AG09309 (cell line): Measurements from ENCODE around the gene PFKL.

ENCODE experiments used
- DNase-seq: peaks from one replicate; pipeline ENCODE4 v3.0.0-alpha.2; 2010; ENCODE audit warnings: low read depth
- H3K4me3 ChIP-seq: 2 replicates; pipeline ENCODE4 v1.5.1; 2011; ENCODE audit warnings: mild to moderate bottlenecking, low read depth, low read length, moderate library complexity; ENCODE audit not compliant: control insufficient read depth
- TF ChIP-seq, protein P1 (sequence below): IDR thresholded peaks from 2 replicates; pipeline ENCODE4 v1.5.1; 2011; ENCODE audit warnings: mild to moderate bottlenecking, low read depth, low read length, inconsistent platforms; ENCODE audit not compliant: insufficient read depth, control insufficient read depth; ENCODE audit errors: missing control alignments

PFKL gene

DNA sequence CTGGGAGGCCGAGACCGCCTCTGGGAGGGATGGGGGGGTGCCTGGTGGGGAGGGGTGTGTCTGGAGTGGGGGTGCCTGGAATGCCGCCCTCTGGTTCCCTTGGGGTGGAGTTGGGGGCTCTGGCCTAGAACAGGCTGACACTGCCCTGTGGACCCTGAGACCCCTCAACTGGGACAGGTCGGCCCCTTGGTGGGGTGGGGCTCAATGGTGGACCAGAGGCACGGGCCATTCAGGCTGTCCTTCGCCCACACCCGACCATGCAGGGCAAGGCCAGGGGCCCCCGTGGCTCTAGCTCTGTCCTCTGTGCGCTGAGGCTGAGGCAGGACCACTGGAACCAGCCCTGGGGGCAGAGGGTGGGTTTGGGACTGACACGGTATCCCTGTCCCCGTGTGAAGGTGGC is 14.7 kb downstream of the PFKL start:
- H3K4me3 ChIP-seq: no peak overlapping the region
- no peak for DNase-seq
- TF ChIP-seq, protein P1, sequence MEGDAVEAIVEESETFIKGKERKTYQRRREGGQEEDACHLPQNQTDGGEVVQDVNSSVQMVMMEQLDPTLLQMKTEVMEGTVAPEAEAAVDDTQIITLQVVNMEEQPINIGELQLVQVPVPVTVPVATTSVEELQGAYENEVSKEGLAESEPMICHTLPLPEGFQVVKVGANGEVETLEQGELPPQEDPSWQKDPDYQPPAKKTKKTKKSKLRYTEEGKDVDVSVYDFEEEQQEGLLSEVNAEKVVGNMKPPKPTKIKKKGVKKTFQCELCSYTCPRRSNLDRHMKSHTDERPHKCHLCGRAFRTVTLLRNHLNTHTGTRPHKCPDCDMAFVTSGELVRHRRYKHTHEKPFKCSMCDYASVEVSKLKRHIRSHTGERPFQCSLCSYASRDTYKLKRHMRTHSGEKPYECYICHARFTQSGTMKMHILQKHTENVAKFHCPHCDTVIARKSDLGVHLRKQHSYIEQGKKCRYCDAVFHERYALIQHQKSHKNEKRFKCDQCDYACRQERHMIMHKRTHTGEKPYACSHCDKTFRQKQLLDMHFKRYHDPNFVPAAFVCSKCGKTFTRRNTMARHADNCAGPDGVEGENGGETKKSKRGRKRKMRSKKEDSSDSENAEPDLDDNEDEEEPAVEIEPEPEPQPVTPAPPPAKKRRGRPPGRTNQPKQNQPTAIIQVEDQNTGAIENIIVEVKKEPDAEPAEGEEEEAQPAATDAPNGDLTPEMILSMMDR: no peak

DNA sequence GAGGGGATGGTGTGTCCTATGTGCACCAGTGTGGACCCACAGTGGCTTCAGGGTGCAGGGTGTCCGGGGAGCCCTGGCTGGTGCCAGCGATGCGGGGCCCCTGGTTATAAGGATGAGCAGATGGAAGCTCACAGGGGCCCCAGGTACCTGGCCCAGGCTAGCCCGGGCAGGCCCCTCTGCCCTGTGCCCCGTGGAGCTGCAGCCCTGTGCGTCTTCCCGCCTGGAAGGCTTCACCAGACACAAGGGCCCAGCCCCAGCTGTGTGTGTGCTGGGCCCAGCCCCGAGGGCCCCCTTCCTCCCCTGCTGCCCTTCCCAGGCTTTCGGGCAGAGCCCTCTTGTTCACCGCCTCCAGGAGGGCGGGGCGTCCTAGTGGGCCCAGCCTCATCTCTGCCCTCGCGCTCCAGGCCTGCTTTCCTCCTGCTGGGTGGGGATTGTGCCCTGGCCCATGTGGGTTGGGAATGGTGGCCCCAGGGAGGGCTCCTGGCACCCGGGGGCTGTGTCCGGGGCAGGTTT is 15.9 kb downstream of the PFKL start:
- no peak for DNase-seq
- TF ChIP-seq, protein P1: no peak
- H3K4me3 ChIP-seq: no peak overlapping the region

DNA sequence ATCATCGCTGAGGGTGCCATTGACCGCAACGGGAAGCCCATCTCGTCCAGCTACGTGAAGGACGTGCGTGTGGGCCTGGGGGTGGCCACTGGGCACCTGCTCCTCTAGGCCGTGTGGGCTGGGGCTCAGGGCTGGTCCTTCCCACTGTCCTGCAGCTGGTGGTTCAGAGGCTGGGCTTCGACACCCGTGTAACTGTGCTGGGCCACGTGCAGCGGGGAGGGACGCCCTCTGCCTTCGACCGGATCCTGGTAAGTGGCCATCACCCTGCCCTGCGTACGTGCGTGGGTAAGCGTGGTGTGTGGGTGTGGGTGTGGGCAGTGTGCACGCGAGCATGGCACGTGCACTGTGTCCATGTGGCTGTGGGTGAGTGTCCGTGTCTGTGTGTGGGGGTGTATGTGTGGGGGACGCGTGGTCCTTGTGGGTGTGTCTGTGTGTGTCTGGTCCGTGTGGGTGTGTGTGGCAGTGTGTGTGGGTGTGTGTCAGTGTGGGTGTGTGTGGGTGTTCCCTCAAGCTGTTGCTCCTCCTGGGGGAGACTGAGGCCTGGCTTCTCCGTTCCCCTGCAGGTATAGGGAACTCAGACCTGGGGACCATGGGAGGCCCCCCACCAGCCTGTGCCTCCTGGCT is 16.5 kb downstream of the PFKL start:
- no peak overlapping the region for H3K4me3 ChIP-seq
- no peak for DNase-seq
- TF ChIP-seq, protein P1: no peak

DNA sequence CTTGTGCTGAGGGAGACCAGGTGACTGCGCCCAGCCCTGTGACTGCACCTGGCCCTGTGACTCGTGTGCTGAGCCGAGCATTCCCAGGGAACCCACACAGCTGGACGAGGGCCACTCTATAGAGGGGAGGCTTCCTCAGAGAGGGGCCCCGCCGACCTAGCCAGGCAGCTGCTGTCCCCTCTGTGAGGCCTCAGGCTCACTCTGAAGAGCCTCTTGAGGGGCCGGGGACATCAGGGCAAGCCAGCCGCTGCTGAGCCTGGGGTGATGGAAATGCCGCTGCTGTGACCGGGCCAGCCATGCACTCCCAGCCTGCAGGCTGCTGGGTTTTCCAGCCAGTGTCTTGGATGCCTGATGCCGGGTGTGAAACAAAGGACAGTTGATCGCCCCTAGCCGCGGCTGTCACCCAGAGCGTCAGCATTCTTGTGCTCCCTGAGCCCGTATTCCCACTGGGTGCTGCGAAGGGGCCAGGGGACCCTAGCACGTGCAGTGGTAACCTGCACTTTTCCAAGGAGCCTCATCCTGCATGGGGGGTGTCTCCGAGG is 17.5 kb downstream of the PFKL start:
- DNase-seq: no peak
- TF ChIP-seq, protein P1: no peak
- H3K4me3 ChIP-seq: no peak overlapping the region

DNA sequence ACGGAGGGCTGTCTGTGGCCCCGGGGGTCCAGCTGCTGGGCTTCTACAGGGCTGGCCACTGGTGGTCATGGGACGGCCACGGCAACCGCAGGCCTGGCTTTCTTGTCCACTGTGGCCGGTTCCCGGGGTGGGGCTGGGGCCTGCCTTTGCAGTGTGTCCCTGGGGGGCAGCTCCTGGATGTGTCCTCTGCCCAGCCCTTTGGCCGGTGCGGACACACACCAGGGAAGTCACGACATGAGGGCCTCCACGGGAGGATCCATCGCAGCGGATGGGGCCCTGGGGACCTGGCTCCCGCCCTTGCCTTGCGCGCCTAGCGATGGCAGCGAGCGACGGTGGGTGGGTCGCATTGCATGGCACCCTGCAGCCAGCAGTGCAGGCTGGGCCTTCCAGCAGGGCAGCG is 18.0 kb downstream of the PFKL start:
- DNase-seq: no peak
- no peak overlapping the region for H3K4me3 ChIP-seq
- TF ChIP-seq, protein P1: no peak

DNA sequence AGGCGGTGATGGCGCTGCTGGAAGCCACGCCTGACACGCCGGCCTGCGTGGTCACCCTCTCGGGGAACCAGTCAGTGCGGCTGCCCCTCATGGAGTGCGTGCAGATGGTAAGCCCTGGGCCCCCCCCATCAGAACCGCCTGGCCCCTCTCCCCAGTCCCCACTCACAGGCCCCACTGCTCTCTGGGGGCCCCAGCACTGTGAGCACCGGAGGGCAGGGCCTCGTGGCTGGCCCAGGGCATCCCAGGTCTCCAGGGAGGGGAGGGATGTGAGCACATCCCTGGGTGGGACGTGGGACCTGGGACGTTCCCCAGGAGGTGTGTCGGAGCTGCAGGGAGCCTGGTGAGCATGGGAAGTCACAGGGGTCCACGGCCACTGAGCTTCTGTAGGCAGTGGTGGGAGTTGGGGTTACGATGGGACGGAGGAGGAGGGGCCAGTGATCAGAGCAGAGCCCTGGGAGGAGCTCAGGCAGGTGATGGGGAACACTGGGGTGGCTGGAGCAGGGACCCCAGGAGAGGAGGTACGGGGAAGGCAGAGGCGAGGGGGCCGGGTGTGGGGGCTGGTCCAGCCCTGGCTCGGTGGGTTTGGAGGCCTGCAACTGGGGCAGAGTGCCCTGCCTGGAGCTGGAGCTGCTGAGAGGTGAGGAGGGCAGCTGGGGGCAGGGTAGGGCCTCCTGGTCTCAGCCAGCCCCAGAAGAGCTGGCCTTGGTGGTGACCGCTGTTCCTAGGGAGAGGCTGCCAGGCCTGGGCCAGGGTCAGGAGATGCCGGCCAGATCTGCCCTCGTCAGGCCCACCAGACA is 18.8 kb downstream of the PFKL start:
- DNase-seq: no peak
- TF ChIP-seq, protein P1: no peak

More for the DNA sequence above, 18.8 kb downstream of the PFKL start:
- no peak overlapping the region for H3K4me3 ChIP-seq
